ENCODE data around the gene GOT2.
"Not testable (repeated sequence)": the region's sequence is repeated elsewhere in the genome, so short reads cannot be mapped to it uniquely, and the experiment has no call there.

The GOT2 gene

GRCh38 chr16:58713742-58714141 is 20.4 kb downstream of the GOT2 start:
- DNase-seq (ENCODE audit: extremely low read depth, insufficient read length) = no peak
- TF ChIP-seq, protein P1, sequence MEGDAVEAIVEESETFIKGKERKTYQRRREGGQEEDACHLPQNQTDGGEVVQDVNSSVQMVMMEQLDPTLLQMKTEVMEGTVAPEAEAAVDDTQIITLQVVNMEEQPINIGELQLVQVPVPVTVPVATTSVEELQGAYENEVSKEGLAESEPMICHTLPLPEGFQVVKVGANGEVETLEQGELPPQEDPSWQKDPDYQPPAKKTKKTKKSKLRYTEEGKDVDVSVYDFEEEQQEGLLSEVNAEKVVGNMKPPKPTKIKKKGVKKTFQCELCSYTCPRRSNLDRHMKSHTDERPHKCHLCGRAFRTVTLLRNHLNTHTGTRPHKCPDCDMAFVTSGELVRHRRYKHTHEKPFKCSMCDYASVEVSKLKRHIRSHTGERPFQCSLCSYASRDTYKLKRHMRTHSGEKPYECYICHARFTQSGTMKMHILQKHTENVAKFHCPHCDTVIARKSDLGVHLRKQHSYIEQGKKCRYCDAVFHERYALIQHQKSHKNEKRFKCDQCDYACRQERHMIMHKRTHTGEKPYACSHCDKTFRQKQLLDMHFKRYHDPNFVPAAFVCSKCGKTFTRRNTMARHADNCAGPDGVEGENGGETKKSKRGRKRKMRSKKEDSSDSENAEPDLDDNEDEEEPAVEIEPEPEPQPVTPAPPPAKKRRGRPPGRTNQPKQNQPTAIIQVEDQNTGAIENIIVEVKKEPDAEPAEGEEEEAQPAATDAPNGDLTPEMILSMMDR (IDR thresholded peaks at IDR 0.05; ENCODE audit: insufficient read depth, low read length, poor library complexity, severe bottlenecking) = no peak
- Histone ChIP-seq H3K4me3 (replicated peaks; ENCODE audit: low read depth, low read length) (no peak overlapping the region), H3K36me3 (ENCODE audit: control insufficient read depth, insufficient read depth, low read length) (peaks cover 13% of the 10 kb centered on the region), H3K27me3 (replicated peaks; ENCODE audit: control insufficient read depth, insufficient read depth, low read length) (no peaks in the 10 kb centered on the region)

DNA sequence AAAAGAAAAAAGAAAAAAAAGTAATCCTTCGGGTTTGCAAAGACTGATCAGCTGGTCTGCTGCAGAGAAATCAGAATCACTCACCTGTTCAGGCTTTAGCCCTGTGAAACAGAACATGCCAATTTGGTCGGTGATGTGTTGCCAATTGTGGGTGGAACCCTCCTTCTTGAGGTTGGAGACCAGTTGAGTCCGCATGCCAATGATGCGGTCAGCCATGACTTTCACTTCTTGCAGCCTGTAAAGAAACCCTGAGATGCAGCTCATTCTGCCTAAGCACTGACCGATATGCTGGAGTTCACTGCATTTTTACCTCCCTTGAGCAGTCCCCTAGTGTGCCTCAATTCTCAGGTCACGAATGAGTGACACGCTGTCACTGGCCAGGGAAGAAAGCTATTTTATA is 24.8 kb downstream of the GOT2 start:
- Histone ChIP-seq H3K27me3 (replicated peaks; ENCODE audit: control insufficient read depth, insufficient read depth, low read length) (no peaks in the 10 kb centered on the region), H3K36me3 (ENCODE audit: control insufficient read depth, insufficient read depth, low read length) (peaks cover 12% of the 10 kb centered on the region), H3K4me3 (replicated peaks; ENCODE audit: low read depth, low read length) (no peak overlapping the region)
- no peak for DNase-seq (ENCODE audit: extremely low read depth, insufficient read length)
- TF ChIP-seq, protein P1 (IDR thresholded peaks at IDR 0.05; ENCODE audit: insufficient read depth, low read length, poor library complexity, severe bottlenecking) = no peak

DNA sequence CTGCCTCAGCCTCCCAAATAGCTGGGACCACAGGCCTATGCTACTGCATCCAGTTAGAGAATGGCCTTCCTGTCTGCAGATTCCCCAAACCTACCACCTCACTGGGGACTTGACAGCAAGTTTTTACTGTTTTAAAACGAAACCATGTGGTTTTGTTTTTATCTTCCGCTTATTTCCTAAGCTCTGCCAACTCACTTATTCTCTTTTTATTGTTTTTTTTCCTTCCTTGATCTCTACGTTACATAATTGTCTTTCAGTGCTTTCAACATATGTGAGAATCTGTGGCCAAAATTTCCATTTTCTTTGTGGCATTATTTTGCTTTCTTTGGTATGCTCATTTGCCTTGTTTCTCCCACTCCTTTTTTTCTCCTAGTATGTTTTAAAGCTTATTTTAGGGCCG is 35.0 kb downstream of the GOT2 start:
- Histone ChIP-seq H3K36me3 (ENCODE audit: control insufficient read depth, insufficient read depth, low read length) (no peaks in the 10 kb centered on the region), H3K4me3 (replicated peaks; ENCODE audit: low read depth, low read length) (no peak overlapping the region), H3K27me3 (replicated peaks; ENCODE audit: control insufficient read depth, insufficient read depth, low read length) (no peaks in the 10 kb centered on the region)
- TF ChIP-seq, protein P1 (IDR thresholded peaks at IDR 0.05; ENCODE audit: insufficient read depth, low read length, poor library complexity, severe bottlenecking) = no peak
- DNase-seq (ENCODE audit: extremely low read depth, insufficient read length) = no peak

DNA sequence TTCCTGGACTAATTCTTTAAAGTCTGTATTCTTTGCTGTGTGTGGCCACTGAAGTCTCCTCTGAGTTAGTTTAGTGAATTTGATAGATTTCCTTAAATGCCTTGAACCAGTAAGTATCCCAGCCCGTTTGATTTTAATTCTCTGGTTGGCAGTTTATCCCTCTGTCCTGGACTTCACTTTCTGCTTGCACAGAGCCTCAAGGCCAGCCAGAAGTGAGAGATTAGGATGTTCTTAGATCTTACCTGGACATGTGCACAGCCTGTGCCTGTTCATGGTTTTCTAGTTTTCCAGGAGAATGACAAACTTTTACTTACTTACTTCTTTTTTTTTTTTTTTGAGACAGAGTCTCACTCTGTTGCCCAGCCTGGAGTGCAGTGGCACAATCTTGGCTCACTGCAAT is 38.7 kb downstream of the GOT2 start:
- H3K27me3 ChIP-seq (replicated peaks; ENCODE audit: control insufficient read depth, insufficient read depth, low read length) = no peaks in the 10 kb centered on the region
- TF ChIP-seq, protein P1 (IDR thresholded peaks at IDR 0.05; ENCODE audit: insufficient read depth, low read length, poor library complexity, severe bottlenecking) = no peak
- no peak for DNase-seq (ENCODE audit: extremely low read depth, insufficient read length)
- H3K4me3 ChIP-seq (replicated peaks; ENCODE audit: low read depth, low read length) = no peak overlapping the region
- no peaks in the 10 kb centered on the region for H3K36me3 ChIP-seq (ENCODE audit: control insufficient read depth, insufficient read depth, low read length)

DNA sequence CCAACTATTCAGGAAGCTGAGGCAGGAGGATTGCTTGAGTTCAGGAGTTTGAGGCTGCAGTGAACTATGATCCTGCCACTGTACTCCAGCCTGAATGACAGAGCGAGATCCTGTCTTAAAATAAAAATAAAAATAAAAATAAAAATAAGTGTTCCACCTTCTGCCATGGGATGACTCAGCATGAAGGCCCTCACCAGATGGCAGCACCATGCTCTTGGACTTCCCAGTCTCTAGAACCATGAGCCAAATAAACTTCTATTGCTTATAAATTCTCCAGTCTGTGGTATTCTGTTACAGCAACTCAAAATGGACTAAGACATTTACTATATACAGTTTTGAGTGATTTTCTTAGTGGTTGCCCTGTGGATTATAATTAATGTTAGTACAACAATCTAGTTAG is 41.7 kb downstream of the GOT2 start:
- TF ChIP-seq, protein P1 (IDR thresholded peaks at IDR 0.05; ENCODE audit: insufficient read depth, low read length, poor library complexity, severe bottlenecking) = no peak
- Histone ChIP-seq H3K4me3 (replicated peaks; ENCODE audit: low read depth, low read length) (no peak overlapping the region), H3K27me3 (replicated peaks; ENCODE audit: control insufficient read depth, insufficient read depth, low read length) (no peaks in the 10 kb centered on the region), H3K36me3 (ENCODE audit: control insufficient read depth, insufficient read depth, low read length) (no peaks in the 10 kb centered on the region)
- DNase-seq (ENCODE audit: extremely low read depth, insufficient read length) = no peak

GRCh38 chr16:58686985-58687706 is 47.0 kb downstream of the GOT2 start:
- not testable (repeated sequence) for H3K36me3 ChIP-seq (ENCODE audit: control insufficient read depth, insufficient read depth, low read length); DNase-seq (ENCODE audit: extremely low read depth, insufficient read length)

More at GRCh38 chr16:58686985-58687706, 47.0 kb downstream of the GOT2 start:
- H3K27me3 ChIP-seq (replicated peaks; ENCODE audit: control insufficient read depth, insufficient read depth, low read length); H3K4me3 ChIP-seq (replicated peaks; ENCODE audit: low read depth, low read length): not testable (repeated sequence)
